HL-60 (cell line): ENCODE data around the gene CDA.
A peak's percentile ranks its signal among the peaks of the same experiment; 100 is the strongest.

Source experiments
- DNase-seq, 2 experiments: peaks; one replicate each; pipeline ENCODE4 v3.0.0-alpha.2; 2010 to 2020; ENCODE audit warnings: low read depth in 1 of 2, low spot score in 1 of 2
- H3K27ac ChIP-seq: fragments of 250-450 bp; sonication (Bioruptor Pico); replicated peaks from 2 replicates; pipeline ENCODE4 v1.5.1; 2020; ENCODE audit warnings: mild to moderate bottlenecking, moderate library complexity
- H3K27me3 ChIP-seq: fragments of 250-450 bp; sonication (Bioruptor Pico); 2 replicates; pipeline ENCODE4 v1.5.1; 2021; ENCODE audit warnings: mild to moderate bottlenecking, moderate library complexity; ENCODE audit not compliant: insufficient read depth, poor library complexity, severe bottlenecking
- H3K4me3 ChIP-seq: replicated peaks from 2 replicates; pipeline ENCODE4 v1.5.1; 2011; ENCODE audit warnings: mild to moderate bottlenecking, control low read depth, low read length; ENCODE audit not compliant: insufficient read depth
- CTCF ChIP-seq: IDR thresholded peaks from one replicate; pipeline ENCODE4 v1.5.1; 2011; ENCODE audit warnings: low read length, control low read depth, inconsistent platforms; ENCODE audit not compliant: insufficient read depth
- GABPA ChIP-seq: IDR thresholded peaks from 2 replicates; pipeline ENCODE4 v1.6.1; 2012; ENCODE audit warnings: low read depth
- POLR2AphosphoS5 ChIP-seq: IDR thresholded peaks from 2 replicates; pipeline ENCODE4 v1.6.1; 2012; ENCODE audit warnings: low read depth
- REST ChIP-seq: IDR thresholded peaks from 2 replicates; pipeline ENCODE4 v1.6.1; 2012; ENCODE audit warnings: low read depth; ENCODE audit not compliant: insufficient replicate concordance
- SPI1 ChIP-seq: IDR thresholded peaks from 2 replicates; pipeline ENCODE4 v1.6.1; 2012; ENCODE audit warnings: low read depth, mild to moderate bottlenecking, borderline replicate concordance

CDA gene

GRCh38 chr1:20648438-20648837 is 59.5 kb downstream of the CDA start:
- H3K4me3 ChIP-seq: no peak overlapping the region
- DNase-seq: no peak
- TF ChIP-seq POLR2AphosphoS5 (0 out of 2 replicates have a peak, but pooled peaks have one; percentile 16), REST (no peak), GABPA (no peak), SPI1 (no peak), CTCF (no peak)
- H3K27ac ChIP-seq: no peak overlapping the region
- H3K27me3 ChIP-seq: no peaks in the 10 kb centered on the region

GRCh38 chr1:20648946-20649345 is 60.0 kb downstream of the CDA start:
- H3K4me3 ChIP-seq: no peak overlapping the region
- TF ChIP-seq CTCF: no peak
- no peak for TF ChIP-seq REST
- TF ChIP-seq SPI1: no peak
- TF ChIP-seq GABPA: no peak
- no peak for TF ChIP-seq POLR2AphosphoS5
- DNase-seq: no peak
- no peaks in the 10 kb centered on the region for H3K27me3 ChIP-seq
- H3K27ac ChIP-seq: no peak overlapping the region

- no peak for TF ChIP-seq REST
- no peak for TF ChIP-seq SPI1
- TF ChIP-seq GABPA: no peak
- TF ChIP-seq CTCF: no peak
- TF ChIP-seq POLR2AphosphoS5: no peak
- no peak for DNase-seq
- Histone ChIP-seq H3K27ac (no peak overlapping the region), H3K4me3 (no peak overlapping the region), H3K27me3 (no peaks in the 10 kb centered on the region)
Measured at GRCh38 chr1:20652300-20652699, 63.4 kb downstream of the CDA start.
